ENCODE results near the gene TBX2. TPM values are rescaled to one million over a fixed set of nuclear protein-coding genes. Genes with fewer than 3 reads are reported as not detected.
"Not testable (repeated sequence)": the region's sequence is repeated elsewhere in the genome, so short reads cannot be mapped to it uniquely, and the experiment has no call there.

Gene TBX2
- total RNA-seq, 4 donors from 2014 or later = 23.2 to 42.0 (median 26.5) TPM

DNA sequence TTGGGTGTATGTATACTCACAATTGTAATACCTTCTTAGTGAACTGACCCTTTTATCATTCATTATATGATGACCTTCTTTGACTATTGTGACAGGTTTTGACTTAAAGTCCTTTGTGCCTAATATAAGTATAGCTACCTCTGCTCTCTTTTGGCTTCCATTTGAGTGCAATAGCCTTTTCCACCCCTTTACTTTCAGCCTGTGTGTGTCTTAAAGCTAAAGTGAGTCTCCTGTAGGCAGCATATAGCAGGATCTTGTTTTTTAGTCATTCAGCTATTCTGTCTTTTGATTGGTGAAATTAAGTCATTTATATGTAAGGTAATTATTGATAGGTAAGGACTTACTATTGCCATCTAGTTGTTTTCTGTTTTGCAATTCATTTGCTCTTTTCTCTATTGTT, 36.6 kb downstream of the TBX2 start:
- Histone ChIP-seq H3K27ac (no peak overlapping the region), H3K27me3 (no peaks in the 10 kb centered on the region), H3K36me3 (no peaks in the 10 kb centered on the region), H3K4me3 (no peak overlapping the region), H3K4me1 (no peaks in the 10 kb centered on the region), H3K9me3 (peaks cover 0 to 36% (median 3%) of the 10 kb centered on the region in 4 donors)
- TF ChIP-seq EP300 (IDR thresholded peaks at IDR 0.05) (no peak), POLR2A (IDR thresholded peaks at IDR 0.05) (no peak)
- TF ChIP-seq, protein P1, sequence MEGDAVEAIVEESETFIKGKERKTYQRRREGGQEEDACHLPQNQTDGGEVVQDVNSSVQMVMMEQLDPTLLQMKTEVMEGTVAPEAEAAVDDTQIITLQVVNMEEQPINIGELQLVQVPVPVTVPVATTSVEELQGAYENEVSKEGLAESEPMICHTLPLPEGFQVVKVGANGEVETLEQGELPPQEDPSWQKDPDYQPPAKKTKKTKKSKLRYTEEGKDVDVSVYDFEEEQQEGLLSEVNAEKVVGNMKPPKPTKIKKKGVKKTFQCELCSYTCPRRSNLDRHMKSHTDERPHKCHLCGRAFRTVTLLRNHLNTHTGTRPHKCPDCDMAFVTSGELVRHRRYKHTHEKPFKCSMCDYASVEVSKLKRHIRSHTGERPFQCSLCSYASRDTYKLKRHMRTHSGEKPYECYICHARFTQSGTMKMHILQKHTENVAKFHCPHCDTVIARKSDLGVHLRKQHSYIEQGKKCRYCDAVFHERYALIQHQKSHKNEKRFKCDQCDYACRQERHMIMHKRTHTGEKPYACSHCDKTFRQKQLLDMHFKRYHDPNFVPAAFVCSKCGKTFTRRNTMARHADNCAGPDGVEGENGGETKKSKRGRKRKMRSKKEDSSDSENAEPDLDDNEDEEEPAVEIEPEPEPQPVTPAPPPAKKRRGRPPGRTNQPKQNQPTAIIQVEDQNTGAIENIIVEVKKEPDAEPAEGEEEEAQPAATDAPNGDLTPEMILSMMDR (IDR thresholded peaks at IDR 0.05) = no peak
- no peak for DNase-seq (ENCODE audit: low spot score in 2 of 2)

DNA sequence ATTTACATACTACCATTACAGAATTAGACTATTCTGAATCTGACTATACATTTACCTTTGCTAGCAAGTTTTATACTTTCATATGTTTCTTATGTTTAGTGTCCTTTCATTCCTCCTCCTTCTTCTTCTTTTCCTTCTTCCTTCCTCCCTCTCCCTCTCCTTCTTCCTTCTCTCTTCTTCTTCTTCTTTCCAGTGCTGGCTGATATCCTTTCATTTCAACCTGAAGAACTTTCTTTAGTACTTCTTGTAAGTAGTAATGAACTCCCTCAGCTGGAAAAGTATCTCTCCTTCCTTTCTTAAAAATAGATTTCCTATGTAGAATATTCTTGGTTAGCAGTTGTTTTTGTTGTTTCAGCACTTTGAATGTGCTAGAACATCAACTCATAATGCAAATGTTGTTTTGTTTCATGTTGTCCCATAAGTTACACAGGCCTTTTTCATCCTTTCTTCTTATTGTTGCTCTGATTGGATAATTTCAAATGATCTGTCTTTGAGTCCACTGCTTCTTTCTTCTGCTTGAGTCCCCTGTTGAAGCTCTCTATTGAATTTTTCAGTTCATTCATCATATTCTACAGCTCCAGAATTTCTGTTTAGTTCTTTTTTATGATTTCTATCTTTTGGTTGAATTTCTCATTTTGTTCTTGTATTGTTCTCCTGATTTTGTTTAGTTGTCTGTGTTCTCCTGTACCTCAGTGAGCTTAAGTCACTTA, 37.5 kb downstream of the TBX2 start:
- H3K36me3 ChIP-seq = no peaks in the 10 kb centered on the region
- H3K4me1 ChIP-seq = no peaks in the 10 kb centered on the region
- H3K27me3 ChIP-seq = no peaks in the 10 kb centered on the region
- DNase-seq (ENCODE audit: low spot score in 2 of 2) = no peak
- TF ChIP-seq EP300 (IDR thresholded peaks at IDR 0.05) (no peak), POLR2A (IDR thresholded peaks at IDR 0.05) (no peak)
- TF ChIP-seq, protein P1 (IDR thresholded peaks at IDR 0.05) = no peak
- peaks cover 0 to 36% (median 3%) of the 10 kb centered on the region in 4 donors for H3K9me3 ChIP-seq
- no peak overlapping the region for H3K27ac ChIP-seq
- H3K4me3 ChIP-seq = no peak overlapping the region

DNA sequence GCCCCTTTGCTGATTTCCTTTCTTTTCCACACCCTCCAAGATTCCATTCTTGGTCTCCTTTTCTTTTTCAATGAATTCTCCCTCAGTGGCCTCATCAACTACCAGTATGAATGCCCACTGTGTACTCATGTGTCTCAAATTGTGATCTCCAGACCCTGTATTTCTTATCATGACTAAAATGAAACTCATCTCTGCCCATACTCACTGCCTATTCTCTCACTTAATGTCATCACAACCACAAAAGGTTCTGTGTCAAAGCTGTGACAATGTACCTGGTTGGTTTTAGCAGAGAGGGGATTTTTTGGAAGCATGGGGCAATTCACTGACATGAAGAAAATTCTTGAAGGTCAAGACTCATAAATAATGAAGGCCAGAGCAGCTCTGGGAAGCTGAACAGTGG, 41.1 kb downstream of the TBX2 start:
- Histone ChIP-seq H3K36me3 (no peaks in the 10 kb centered on the region), H3K27ac (no peak overlapping the region), H3K4me3 (no peak overlapping the region), H3K27me3 (peaks cover 0 to 13% of the 10 kb centered on the region in 2 donors), H3K4me1 (no peaks in the 10 kb centered on the region), H3K9me3 (peaks cover 0 to 26% (median 0%) of the 10 kb centered on the region in 4 donors)
- TF ChIP-seq POLR2A (IDR thresholded peaks at IDR 0.05) = no peak
- no peak for TF ChIP-seq EP300 (IDR thresholded peaks at IDR 0.05)
- DNase-seq (ENCODE audit: low spot score in 2 of 2) = no peak

DNA sequence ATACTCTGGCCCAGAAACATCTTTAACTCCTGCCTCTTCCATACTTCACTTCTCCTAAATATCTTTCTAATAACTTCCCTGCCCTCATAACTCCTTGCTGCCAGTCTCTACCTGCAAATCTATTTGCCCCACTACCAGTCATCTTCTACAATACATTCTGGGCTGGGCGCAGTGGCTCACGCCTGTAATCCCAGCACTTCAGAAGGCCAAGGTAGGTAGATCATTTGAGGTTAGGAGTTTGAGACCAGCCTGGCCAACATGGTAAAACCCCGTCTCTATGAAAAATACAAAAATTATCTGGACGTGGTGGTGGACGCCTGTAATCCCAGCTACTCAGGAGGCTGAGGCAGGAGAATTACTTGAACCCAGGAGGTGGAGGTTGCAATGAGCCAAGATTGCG, 41.9 kb downstream of the TBX2 start:
- not testable (repeated sequence) for H3K36me3 ChIP-seq; H3K4me1 ChIP-seq; DNase-seq (ENCODE audit: low spot score in 2 of 2); H3K27ac ChIP-seq; H3K4me3 ChIP-seq
- H3K9me3 ChIP-seq = peaks cover 0 to 18% (median 0%) of the 10 kb centered on the region in 4 donors
- WGBS, 2 donors = 96 to 97% methylated on average over 6 of the region's 6 CpGs
- peaks cover 0 to 13% of the 10 kb centered on the region in 2 donors for H3K27me3 ChIP-seq

DNA sequence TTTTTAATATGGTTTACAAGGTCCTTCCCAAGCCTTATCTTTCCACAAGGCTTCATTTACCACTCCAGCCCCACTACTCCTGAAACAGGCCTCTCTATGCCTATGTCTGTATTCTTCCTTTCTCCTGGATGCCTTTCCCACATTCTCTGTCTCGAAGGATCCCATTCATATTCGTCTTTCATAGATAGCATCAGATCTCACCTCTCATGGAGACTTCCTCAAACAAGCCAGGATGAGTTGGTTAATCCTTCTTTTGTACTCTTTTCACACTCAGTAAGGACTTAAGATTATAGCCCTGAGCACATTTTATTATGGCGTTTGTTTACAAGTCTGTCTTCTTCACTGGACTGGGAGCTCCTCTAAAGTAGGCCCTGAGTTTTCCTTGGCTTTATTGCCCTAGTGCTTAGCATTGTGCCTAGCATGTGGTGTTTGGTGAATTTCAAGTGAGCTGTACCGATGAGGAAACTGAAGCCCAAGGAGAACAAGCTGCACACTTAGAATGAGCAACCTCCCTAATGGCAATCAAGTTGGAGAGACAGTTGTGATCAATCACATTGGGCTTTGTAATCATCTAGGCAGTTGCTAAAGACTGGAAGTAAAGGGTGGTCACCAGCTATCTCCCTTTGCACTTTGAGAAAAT, 42.6 kb downstream of the TBX2 start:
- Histone ChIP-seq H3K36me3 (no peaks in the 10 kb centered on the region), H3K27ac (no peak overlapping the region), H3K9me3 (peaks cover 0 to 12% (median 0%) of the 10 kb centered on the region in 4 donors), H3K4me1 (no peaks in the 10 kb centered on the region), H3K4me3 (no peak overlapping the region), H3K27me3 (peaks cover 0 to 20% of the 10 kb centered on the region in 2 donors)
- no peak for TF ChIP-seq POLR2A (IDR thresholded peaks at IDR 0.05)
- TF ChIP-seq, protein P1 (IDR thresholded peaks at IDR 0.05) = no peak
- no peak for TF ChIP-seq EP300 (IDR thresholded peaks at IDR 0.05)
- DNase-seq (ENCODE audit: low spot score in 2 of 2) = no peak
- WGBS, 2 donors = 70 to 72% methylated on average over 4 of the region's 4 CpGs

DNA sequence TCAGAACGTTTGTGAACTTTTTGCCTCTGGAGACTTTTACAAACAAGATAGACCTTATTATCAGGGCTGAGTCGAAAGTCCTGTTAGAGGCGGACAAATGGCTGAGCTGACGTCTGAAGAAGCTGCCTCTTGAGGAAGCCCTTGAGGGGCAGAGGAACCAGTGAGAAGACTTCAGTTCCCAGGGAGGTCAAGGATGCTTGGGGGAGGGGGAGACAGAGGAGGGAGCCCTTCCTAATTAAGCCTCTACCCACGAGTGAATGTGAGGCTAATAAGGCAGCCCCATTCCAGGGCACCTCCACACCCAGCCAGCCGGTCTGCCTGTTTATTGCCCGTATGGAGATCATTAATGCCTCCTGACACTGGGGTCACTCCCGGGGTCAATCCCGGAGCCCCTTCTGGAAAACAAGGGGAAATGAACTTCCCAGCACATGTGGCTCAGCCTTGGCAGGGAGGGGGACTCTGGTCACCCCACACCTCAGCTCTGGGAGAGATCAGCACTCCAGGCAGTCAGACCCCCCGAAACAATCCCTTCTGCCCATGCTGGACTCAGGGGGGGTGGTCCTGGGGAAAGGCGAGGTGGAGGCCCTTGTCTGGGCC, 43.3 kb downstream of the TBX2 start:
- peaks cover 0 to 5% (median 0%) of the 10 kb centered on the region in 4 donors for H3K9me3 ChIP-seq
- no peaks in the 10 kb centered on the region for H3K4me1 ChIP-seq
- TF ChIP-seq EP300 (IDR thresholded peaks at IDR 0.05) (no peak), POLR2A (IDR thresholded peaks at IDR 0.05) (no peak)
- TF ChIP-seq, protein P1 (IDR thresholded peaks at IDR 0.05) = no peak
- no peak overlapping the region for H3K27ac ChIP-seq
- 52 to 55% methylated on average over 10 to 11 of the region's 11 CpGs for WGBS, 2 donors
- H3K27me3 ChIP-seq = peaks cover 0 to 25% of the 10 kb centered on the region in 2 donors
- H3K4me3 ChIP-seq = no peak overlapping the region
- no peak for DNase-seq (ENCODE audit: low spot score in 2 of 2)
- no peaks in the 10 kb centered on the region for H3K36me3 ChIP-seq
